PFSK-1 (cell line): Measurements from ENCODE around the gene LRP2.

Experiments used
- FOXP2 ChIP-seq: optimal IDR thresholded peaks from 2 replicates; pipeline ENCODE3; 2011; ENCODE audit warnings: borderline replicate concordance, control low read depth, inconsistent platforms; ENCODE audit not compliant: insufficient read depth; ENCODE audit errors: extremely low read length, extremely low read depth
- POLR2AphosphoS5 ChIP-seq: IDR thresholded peaks from 2 replicates; pipeline ENCODE4 v1.6.1; 2012; ENCODE audit warnings: low read depth, mild to moderate bottlenecking, control low read depth, low read length, moderate library complexity
- REST ChIP-seq, 2 experiments: IDR thresholded peaks; 2 replicates each; pipeline versions ENCODE4 v1.6.1 to v1.8.0; 2011 to 2012; ENCODE audit warnings: low read depth in 2 of 2, low read length in 2 of 2, control low read depth in 1 of 2, inconsistent platforms in 1 of 2, mild to moderate bottlenecking in 1 of 2, moderate library complexity in 1 of 2; ENCODE audit not compliant: insufficient read depth in 1 of 2
- SIN3A ChIP-seq: IDR thresholded peaks from 2 replicates; pipeline ENCODE4 v1.6.1; 2012; ENCODE audit warnings: mild to moderate bottlenecking, low read length, moderate library complexity, borderline replicate concordance; ENCODE audit not compliant: insufficient read depth
- TAF1 ChIP-seq: IDR thresholded peaks from 2 replicates; pipeline ENCODE4 v1.6.1; 2012; ENCODE audit warnings: low read length, control low read depth, borderline replicate concordance; ENCODE audit not compliant: insufficient read depth

LRP2 gene

GRCh38 chr2:169114056-169114455, 248.3 kb downstream of the LRP2 start:
- TF ChIP-seq TAF1 (no peak), POLR2AphosphoS5 (no peak), FOXP2 (no peak), REST (IDR thresholded peaks at IDR 0.05; ENCODE audit: insufficient read depth in 1 of 2, low read depth in 2 of 2, low read length in 2 of 2) (no peak), SIN3A (no peak)

GRCh38 chr2:169112841-169113240, 249.5 kb downstream of the LRP2 start:
- no peak for TF ChIP-seq TAF1
- TF ChIP-seq SIN3A = no peak
- TF ChIP-seq POLR2AphosphoS5 = no peak
- no peak for TF ChIP-seq REST (IDR thresholded peaks at IDR 0.05; ENCODE audit: insufficient read depth in 1 of 2, low read depth in 2 of 2, low read length in 2 of 2)
- no peak for TF ChIP-seq FOXP2

GRCh38 chr2:169110916-169111315, 251.4 kb downstream of the LRP2 start:
- TF ChIP-seq POLR2AphosphoS5 (no peak), REST (IDR thresholded peaks at IDR 0.05; ENCODE audit: insufficient read depth in 1 of 2, low read depth in 2 of 2, low read length in 2 of 2) (no peak), TAF1 (no peak), SIN3A (no peak), FOXP2 (no peak)

- TF ChIP-seq REST (IDR thresholded peaks at IDR 0.05; ENCODE audit: insufficient read depth in 1 of 2, low read depth in 2 of 2, low read length in 2 of 2) (no peak), POLR2AphosphoS5 (no peak), TAF1 (no peak), SIN3A (no peak)
These were observed 251.9 kb downstream of the LRP2 start for GRCh38 chr2:169110419-169110818.
